GM21447 (cell line): ENCODE data around the gene ZNF195.
A peak's percentile ranks its signal among the peaks of the same experiment; 100 is the strongest.
"Not testable (repeated sequence)": the region's sequence is repeated elsewhere in the genome, so short reads cannot be mapped to it uniquely, and the experiment has no call there.

Experiments used
- ATAC-seq: cut with Tn5 transposase; IDR thresholded peaks from one replicate; pipeline ENCODE4 v1.9.1; 2021; ENCODE audit not compliant: unreplicated experiment

The ZNF195 gene

GRCh38 chr11:3378426-3379423 is at the start of gene ZNF195:
TSS of gene ZNF195 (minus strand) at chr11:3379146. CDS start at chr11:3379040, 106 bp downstream.
- peak; percentile 99 for ATAC-seq

GRCh38 chr11:3428076-3428475 is 49.1 kb upstream of the ZNF195 start:
- not testable (repeated sequence) for ATAC-seq

- ATAC-seq, result not testable (repeated sequence)
These were observed 47.6 kb upstream of the ZNF195 start for GRCh38 chr11:3426541-3426940.

GRCh38 chr11:3423928-3424327 is 45.0 kb upstream of the ZNF195 start:
- not testable (repeated sequence) for ATAC-seq

- ATAC-seq, result peak; percentile 9
These were observed 44.3 kb upstream of the ZNF195 start for GRCh38 chr11:3423138-3423731.

- ATAC-seq, result peak; percentile 96
These were observed 43.6 kb upstream of the ZNF195 start for GRCh38 chr11:3422380-3423137.

GRCh38 chr11:3421608-3422379 is 42.8 kb upstream of the ZNF195 start:
- ATAC-seq, result not testable (repeated sequence)

- not testable (repeated sequence) for ATAC-seq
These were observed 41.5 kb upstream of the ZNF195 start for GRCh38 chr11:3420281-3421042.

- ATAC-seq, result not testable (repeated sequence)
These were observed 40.5 kb upstream of the ZNF195 start for GRCh38 chr11:3419496-3419895.

GRCh38 chr11:3417047-3417446 is 38.1 kb upstream of the ZNF195 start:
- not testable (repeated sequence) for ATAC-seq

GRCh38 chr11:3415301-3415700 is 36.4 kb upstream of the ZNF195 start:
- not testable (repeated sequence) for ATAC-seq

- ATAC-seq, result not testable (repeated sequence)
These were observed 34.7 kb upstream of the ZNF195 start for GRCh38 chr11:3413666-3414065.

GRCh38 chr11:3412837-3413236 is 33.9 kb upstream of the ZNF195 start:
- no peak for ATAC-seq

- not testable (repeated sequence) for ATAC-seq
These were observed 29.8 kb upstream of the ZNF195 start for GRCh38 chr11:3408722-3409121.

- ATAC-seq, result not testable (repeated sequence)
These were observed 29.2 kb upstream of the ZNF195 start for GRCh38 chr11:3408058-3408605.

- ATAC-seq, result not testable (repeated sequence)
These were observed 28.0 kb upstream of the ZNF195 start for GRCh38 chr11:3406937-3407336.

GRCh38 chr11:3406223-3406875 is 27.4 kb upstream of the ZNF195 start:
- ATAC-seq, result not testable (repeated sequence)

GRCh38 chr11:3404076-3404925 is 25.4 kb upstream of the ZNF195 start:
- not testable (repeated sequence) for ATAC-seq
